ENCODE data around the gene LAD1. TPM values are rescaled to one million over a fixed set of nuclear protein-coding genes. Genes with fewer than 3 reads are reported as not detected.

The LAD1 gene
- total RNA-seq, 1 experiment from 2014 or later = 0.10 TPM

DNA sequence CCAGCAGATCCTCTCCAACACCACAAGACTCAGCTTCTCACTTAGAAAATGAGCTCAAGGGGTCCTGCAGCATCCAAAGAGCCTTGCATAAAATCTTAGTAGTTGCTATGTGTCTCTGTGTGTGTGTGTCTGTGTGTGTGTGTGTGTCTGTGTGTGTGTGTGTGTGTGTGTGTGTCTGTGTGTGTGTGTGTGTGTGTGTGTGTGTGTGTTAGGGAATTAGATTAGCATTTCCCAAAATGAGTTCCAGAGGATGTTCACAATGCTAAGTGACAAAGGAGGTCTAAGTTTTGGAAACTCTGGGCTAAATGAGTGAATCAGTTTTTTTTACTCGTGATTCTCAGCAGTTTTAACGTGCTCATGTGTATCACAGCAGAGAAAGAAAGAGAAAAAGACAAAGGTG, 52.1 kb downstream of the LAD1 start:
- Histone ChIP-seq H3K4me3 (ENCODE audit: low read depth in 2 of 2, low read length in 2 of 2) (no peak overlapping the region), H3K9me3 (ENCODE audit: control insufficient read depth, insufficient read depth, low read depth, low read length) (no peaks in the 10 kb centered on the region), H3K27ac (ENCODE audit: low read length) (no peak overlapping the region), H3K27me3 (ENCODE audit: control insufficient read depth, insufficient read depth, low read length) (peaks cover 2% of the 10 kb centered on the region; the same call in 1 of the 2 replicates), H3K4me1 (ENCODE audit: control insufficient read depth, insufficient read depth, low read length) (no peaks in the 10 kb centered on the region), H3K36me3 (ENCODE audit: control insufficient read depth, insufficient read depth, low read length) (no peaks in the 10 kb centered on the region)
- intact Hi-C loops (cut with micrococcal nuclease; ENCODE audit: unreplicated experiment) (loop anchor here (5.0 kb wide), 1 partner anchor 95 kb away; no protein-coding TSS in a partner anchor), in situ Hi-C loops (cut with HindIII; ENCODE audit: low pct_unique_long_range_greater_than_20kb, low sequenced_read_pairs) (no loop called here)
- ChIA-PET CTCF (interaction anchor here (0.6 to 1.7 kb wide), 9 partner anchors 12 to 393 kb away, joined by 3 to 10 read pairs (median 3); no protein-coding TSS in a partner anchor), POLR2A (interaction anchor here (0.6 kb wide), 2 partner anchors 44 to 63 kb away, joined by 4 to 5 read pairs; no protein-coding TSS in a partner anchor)
- TF ChIP-seq, protein P1, sequence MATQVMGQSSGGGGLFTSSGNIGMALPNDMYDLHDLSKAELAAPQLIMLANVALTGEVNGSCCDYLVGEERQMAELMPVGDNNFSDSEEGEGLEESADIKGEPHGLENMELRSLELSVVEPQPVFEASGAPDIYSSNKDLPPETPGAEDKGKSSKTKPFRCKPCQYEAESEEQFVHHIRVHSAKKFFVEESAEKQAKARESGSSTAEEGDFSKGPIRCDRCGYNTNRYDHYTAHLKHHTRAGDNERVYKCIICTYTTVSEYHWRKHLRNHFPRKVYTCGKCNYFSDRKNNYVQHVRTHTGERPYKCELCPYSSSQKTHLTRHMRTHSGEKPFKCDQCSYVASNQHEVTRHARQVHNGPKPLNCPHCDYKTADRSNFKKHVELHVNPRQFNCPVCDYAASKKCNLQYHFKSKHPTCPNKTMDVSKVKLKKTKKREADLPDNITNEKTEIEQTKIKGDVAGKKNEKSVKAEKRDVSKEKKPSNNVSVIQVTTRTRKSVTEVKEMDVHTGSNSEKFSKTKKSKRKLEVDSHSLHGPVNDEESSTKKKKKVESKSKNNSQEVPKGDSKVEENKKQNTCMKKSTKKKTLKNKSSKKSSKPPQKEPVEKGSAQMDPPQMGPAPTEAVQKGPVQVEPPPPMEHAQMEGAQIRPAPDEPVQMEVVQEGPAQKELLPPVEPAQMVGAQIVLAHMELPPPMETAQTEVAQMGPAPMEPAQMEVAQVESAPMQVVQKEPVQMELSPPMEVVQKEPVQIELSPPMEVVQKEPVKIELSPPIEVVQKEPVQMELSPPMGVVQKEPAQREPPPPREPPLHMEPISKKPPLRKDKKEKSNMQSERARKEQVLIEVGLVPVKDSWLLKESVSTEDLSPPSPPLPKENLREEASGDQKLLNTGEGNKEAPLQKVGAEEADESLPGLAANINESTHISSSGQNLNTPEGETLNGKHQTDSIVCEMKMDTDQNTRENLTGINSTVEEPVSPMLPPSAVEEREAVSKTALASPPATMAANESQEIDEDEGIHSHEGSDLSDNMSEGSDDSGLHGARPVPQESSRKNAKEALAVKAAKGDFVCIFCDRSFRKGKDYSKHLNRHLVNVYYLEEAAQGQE (IDR thresholded peaks at IDR 0.05; ENCODE audit: insufficient read depth in 1 of 2, low read depth in 2 of 2, low read length in 1 of 2) = no peak
- peak; percentile 45; the same call in 1 of the 2 replicates for TF ChIP-seq CTCF (IDR thresholded peaks at IDR 0.05)
- DNase-seq (ENCODE audit: low read depth, low spot score) = no peak
- no TSS peak for BruUV-seq (replicated peaks)
- no peak for ATAC-seq

DNA sequence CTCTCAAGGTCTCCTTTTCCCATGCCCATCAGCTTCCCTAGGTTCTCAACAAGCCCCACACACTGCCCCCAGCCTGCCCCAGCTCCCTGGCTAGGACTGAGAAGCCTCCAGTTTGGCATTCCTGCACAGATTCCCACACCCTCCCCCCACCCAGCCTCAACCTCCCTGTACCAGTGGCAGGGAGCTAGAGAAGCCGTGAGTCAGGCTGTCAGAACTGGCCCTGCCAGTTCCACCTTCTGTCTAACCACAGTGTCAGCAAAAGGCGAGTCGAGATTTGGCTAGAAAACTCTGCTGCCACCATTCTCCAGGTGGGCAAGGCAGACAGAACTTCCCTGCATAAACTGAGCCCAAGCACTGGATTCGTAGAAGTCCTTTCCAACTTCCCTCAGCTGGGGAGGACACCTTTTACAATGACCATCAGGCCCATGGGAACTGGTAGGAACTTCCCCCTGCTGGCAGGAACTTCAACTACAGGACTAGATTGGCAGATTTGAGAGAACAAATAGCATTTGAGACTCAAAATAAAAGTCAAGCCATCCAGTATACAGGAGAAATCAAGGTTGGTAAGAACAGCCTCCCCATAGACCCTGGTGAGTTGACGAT, 52.7 kb downstream of the LAD1 start:
- TF ChIP-seq, protein P1 (IDR thresholded peaks at IDR 0.05; ENCODE audit: insufficient read depth in 1 of 2, low read depth in 2 of 2, low read length in 1 of 2) = no peak
- TF ChIP-seq POLR2AphosphoS5 (IDR thresholded peaks at IDR 0.05; ENCODE audit: low read depth, low read length) (no peak), TCF7L2 (IDR thresholded peaks at IDR 0.05; ENCODE audit: low read depth, low read length) (no peak), CTCF (IDR thresholded peaks at IDR 0.05) (peak; percentile 78)
- ChIA-PET POLR2A (interaction anchor here (0.6 kb wide), 2 partner anchors 45 to 63 kb away, joined by 4 to 5 read pairs; no protein-coding TSS in a partner anchor), CTCF (interaction anchor here (0.6 to 1.7 kb wide), 8 partner anchors 11 to 394 kb away, joined by 3 to 10 read pairs (median 3); no protein-coding TSS in a partner anchor)
- in situ Hi-C loops (cut with HindIII; ENCODE audit: low pct_unique_long_range_greater_than_20kb, low sequenced_read_pairs) (no loop called here), intact Hi-C loops (cut with micrococcal nuclease; ENCODE audit: unreplicated experiment) (loop anchor here (5.0 kb wide), 1 partner anchor 94 kb away; no protein-coding TSS in a partner anchor)
- peaks cover 5% of the 10 kb centered on the region; the same call in 1 of the 2 replicates for H3K27me3 ChIP-seq (ENCODE audit: control insufficient read depth, insufficient read depth, low read length)
- no peaks in the 10 kb centered on the region for H3K4me1 ChIP-seq (ENCODE audit: control insufficient read depth, insufficient read depth, low read length)
- no peaks in the 10 kb centered on the region for H3K9me3 ChIP-seq (ENCODE audit: control insufficient read depth, insufficient read depth, low read depth, low read length)
- H3K36me3 ChIP-seq (ENCODE audit: control insufficient read depth, insufficient read depth, low read length) = no peaks in the 10 kb centered on the region
- no peak overlapping the region for H3K4me3 ChIP-seq (ENCODE audit: low read depth in 2 of 2, low read length in 2 of 2)
- ATAC-seq (peak; percentile 57; the same call in 1 of the 2 replicates), DNase-seq (ENCODE audit: low read depth, low spot score) (no peak)
- no peak overlapping the region for H3K27ac ChIP-seq (ENCODE audit: low read length)
- no TSS peak for BruUV-seq (replicated peaks)
